GM12875 (cell line): ENCODE measurements around the gene ABCC1.
"Not testable (repeated sequence)": the region's sequence is repeated elsewhere in the genome, so short reads cannot be mapped to it uniquely, and the experiment has no call there.

Source experiments
- H3K4me3 ChIP-seq: one replicate; pipeline ENCODE4 v1.5.1; 2011; ENCODE audit warnings: low read depth, low read length, control low read depth
- CTCF ChIP-seq: IDR thresholded peaks from 2 replicates; pipeline ENCODE4 v1.5.1; 2011; ENCODE audit warnings: low read depth, mild to moderate bottlenecking, control low read depth, inconsistent platforms, low read length, moderate library complexity, borderline replicate concordance; ENCODE audit not compliant: insufficient read depth

ABCC1 gene

DNA sequence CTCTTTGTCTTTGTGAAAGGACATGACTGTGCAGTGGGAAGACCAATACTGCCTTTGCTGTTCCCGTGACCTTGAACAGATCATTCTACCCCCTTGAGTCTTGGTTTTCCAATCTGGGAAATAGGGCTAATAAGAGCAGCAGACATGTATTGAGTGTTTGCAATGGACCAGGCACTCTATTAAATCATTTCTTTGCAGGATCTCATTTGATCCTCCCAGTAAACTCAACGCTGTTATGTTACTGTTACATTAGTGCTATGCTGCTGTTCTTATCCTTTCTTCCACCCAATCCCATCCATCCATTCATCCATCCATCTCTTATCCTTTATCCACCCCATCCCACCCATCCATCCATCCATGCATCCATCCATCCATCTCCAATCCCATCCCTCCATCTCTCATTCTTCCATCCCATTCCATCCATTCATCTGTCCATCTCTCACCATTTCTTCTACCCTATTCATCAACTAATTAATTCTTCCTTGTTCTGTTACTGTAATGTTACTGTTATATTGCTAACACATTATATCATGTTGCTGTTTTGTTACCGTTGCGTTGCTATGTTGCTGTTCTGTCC is 208.8 kb downstream of the ABCC1 start:
- no peak for TF ChIP-seq CTCF
- H3K4me3 ChIP-seq = no peak overlapping the region

DNA sequence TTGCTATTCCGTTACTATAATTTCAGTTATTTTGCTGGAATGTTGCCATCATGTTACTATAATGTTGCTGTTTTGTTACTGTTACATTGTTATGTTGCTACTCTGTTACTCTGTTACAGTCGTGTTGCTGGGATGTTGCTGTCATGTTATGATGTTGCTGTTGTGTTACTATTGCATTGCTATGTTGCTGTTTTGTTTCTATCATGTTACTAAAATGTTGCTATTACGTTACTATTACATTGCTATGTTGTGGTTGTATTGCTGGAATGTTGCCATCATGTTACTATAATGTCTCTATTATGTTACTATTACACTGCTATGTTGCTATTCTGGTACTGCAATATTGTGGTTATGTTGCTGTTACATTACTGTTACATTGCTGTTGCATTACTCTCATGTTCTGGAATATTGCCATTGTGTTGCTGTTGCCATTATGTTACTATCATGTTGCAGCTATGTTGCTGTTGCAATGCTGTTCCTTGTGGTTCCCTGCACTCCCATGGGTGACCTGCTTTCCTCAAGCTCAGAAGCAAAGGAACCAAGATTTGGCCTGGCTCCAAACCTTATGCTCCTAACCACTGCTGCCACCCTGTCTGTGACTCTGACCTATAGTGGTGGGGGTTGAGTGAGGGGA is 209.4 kb downstream of the ABCC1 start:
- no peak overlapping the region for H3K4me3 ChIP-seq
- TF ChIP-seq CTCF = no peak

DNA sequence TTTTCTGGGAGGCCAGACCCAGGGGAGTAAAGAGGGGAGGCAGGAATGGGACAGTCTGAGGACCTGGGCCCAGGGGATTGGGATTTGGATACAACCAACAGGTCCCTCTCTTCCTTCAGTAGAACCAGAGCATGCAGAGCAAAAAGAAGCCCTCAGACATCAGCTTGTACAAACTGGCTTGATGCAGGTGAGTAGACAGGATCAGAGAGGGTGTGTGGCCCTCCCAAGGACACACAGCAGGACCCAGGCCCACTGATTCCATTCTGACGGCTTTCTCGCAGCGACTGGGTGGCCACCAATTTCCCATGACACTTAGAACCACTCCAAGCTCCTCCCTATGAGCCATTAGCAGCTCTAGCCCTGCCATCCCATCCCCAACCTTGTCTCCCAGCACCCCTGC is 210.2 kb downstream of the ABCC1 start:
- no peak for TF ChIP-seq CTCF
- no peak overlapping the region for H3K4me3 ChIP-seq

GRCh38 chr16:16161319-16161718 is 211.9 kb downstream of the ABCC1 start:
- no peak for TF ChIP-seq CTCF
- no peak overlapping the region for H3K4me3 ChIP-seq

DNA sequence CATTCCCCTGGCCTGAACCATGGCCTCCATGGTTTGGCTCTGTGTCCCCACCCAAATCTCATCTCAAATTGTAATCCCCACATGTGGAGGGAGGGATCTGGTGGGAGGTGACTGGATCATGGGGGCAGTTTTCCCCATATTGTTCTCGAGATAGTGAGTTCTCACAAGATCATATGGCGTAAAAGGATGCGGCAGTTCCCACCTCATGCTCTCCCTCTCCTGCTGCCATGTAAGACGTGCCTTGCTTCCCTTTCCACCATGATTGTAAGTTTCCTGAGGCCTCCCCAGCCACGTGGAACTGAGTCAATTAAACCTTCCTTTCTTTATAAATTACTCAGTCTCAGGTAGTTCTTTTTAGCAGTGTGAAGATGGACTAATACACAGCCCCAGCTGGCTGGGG is 212.4 kb downstream of the ABCC1 start:
- not testable (repeated sequence) for H3K4me3 ChIP-seq

DNA sequence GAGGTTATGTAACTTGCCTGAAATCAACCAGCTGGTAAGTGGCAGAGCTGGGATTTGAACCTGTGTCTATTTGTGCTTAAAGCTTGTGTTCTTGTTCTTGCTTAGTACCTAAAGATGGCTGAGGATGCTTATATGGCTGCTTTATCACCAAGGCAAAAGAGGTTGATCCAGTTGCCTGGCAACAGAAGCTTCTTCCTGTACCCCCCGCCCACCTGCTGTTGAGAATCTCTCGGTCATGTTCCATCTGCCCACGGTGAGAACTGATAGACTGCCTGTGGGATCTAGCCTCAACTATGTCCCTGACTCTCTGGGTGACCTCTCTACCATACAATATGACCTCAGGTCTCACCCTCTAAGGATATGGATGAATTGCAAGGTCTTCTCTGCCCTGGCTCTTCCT is 213.2 kb downstream of the ABCC1 start:
- TF ChIP-seq CTCF = no peak
- H3K4me3 ChIP-seq = no peak overlapping the region

GRCh38 chr16:16163109-16163508 is 213.7 kb downstream of the ABCC1 start:
- H3K4me3 ChIP-seq = no peak overlapping the region
- no peak for TF ChIP-seq CTCF
